GM12878 (cell line): ENCODE measurements around the gene SH3GL2. TPM values are rescaled to one million over a fixed set of nuclear protein-coding genes. Genes with fewer than 3 reads are reported as not detected.

ENCODE experiments used
- ASH2L ChIP-seq: fragments of 300-600, 200-600 bp; sonication (generic); IDR thresholded peaks from 2 replicates; pipeline ENCODE4 v1.6.1; 2017; ENCODE audit warnings: low read depth, mild to moderate bottlenecking, borderline replicate concordance
- BMI1 ChIP-seq: fragments of 450-650 bp; IDR thresholded peaks from 2 replicates; pipeline ENCODE4 v1.6.1; 2016; ENCODE audit warnings: mild to moderate bottlenecking, moderate library complexity, borderline replicate concordance
- NFYB ChIP-seq: IDR thresholded peaks from 2 replicates; pipeline ENCODE4 v1.6.1; 2011; ENCODE audit warnings: low read depth, mild to moderate bottlenecking, low read length, improper control_type of control experiment, moderate library complexity; ENCODE audit not compliant: insufficient read depth
- SREBF2 ChIP-seq: IDR thresholded peaks from 2 replicates; pipeline ENCODE4 v1.6.1; 2012; ENCODE audit warnings: mild to moderate bottlenecking, low read length
- ZSCAN29 ChIP-seq: fragments of 450-650 bp; IDR thresholded peaks from 2 replicates; pipeline ENCODE4 v1.6.1; 2017; ENCODE audit warnings: mild to moderate bottlenecking, moderate library complexity
- polyA plus RNA-seq, 11 experiments: library from polyadenylated mRNA; depleted of rRNA in 4 of 11; unstranded in 6 of 11; stranded (reverse) in 5 of 11; fragments of >200 nt; fragmentation: Nextera tagmentation in 4 of 11; fragmentation: Illumina TruSeq in 1 of 11; extraction: Ambion mirVana in 4 of 11; extraction: Trizol in 1 of 11; gene quantifications; 1 replicate in 1 of 11; 2 replicates in 10 of 11; pipeline versions ENCODE4 v1.2.1 to v1.2.3, GENCODE V29; 2011 to 2016; ENCODE audit warnings: inconsistent platforms in 2 of 11, missing spikeins in 2 of 11, low read depth in 1 of 11
- total RNA-seq, 4 experiments: library from RNA; depleted of rRNA in 3 of 4; stranded (reverse); fragments of >200 nt in 3 of 4; fragmentation: Illumina TruSeq in 1 of 4; extraction: Trizol in 1 of 4; gene quantifications; 2 replicates each; pipeline versions ENCODE4 v1.2.1 to v1.2.3, GENCODE V29; 2013 to 2021
- TF ChIP-seq, protein P1 (sequence below): fragments of 450-650 bp; IDR thresholded peaks from 2 replicates; pipeline ENCODE4 v1.6.1; 2018; ENCODE audit warnings: mild to moderate bottlenecking, low read depth, moderate library complexity; ENCODE audit not compliant: partially characterized antibody
- TF ChIP-seq, protein P2 (sequence below): fragments of 150-350 bp; IDR thresholded peaks from 2 replicates; pipeline ENCODE4 v1.6.1; 2016; ENCODE audit warnings: low read depth, low read length
- TF ChIP-seq, protein P3 (sequence below): fragments of 450-650 bp; IDR thresholded peaks from 2 replicates; pipeline ENCODE4 v1.6.1; 2017; ENCODE audit warnings: antibody characterized with exemption, mild to moderate bottlenecking, moderate library complexity

SH3GL2 gene
- total and polyA plus RNA-seq, 10 of the 15 experiments (the other 5 are each of a cell fraction or from before 2014, with no cell fraction given): not detected

DNA sequence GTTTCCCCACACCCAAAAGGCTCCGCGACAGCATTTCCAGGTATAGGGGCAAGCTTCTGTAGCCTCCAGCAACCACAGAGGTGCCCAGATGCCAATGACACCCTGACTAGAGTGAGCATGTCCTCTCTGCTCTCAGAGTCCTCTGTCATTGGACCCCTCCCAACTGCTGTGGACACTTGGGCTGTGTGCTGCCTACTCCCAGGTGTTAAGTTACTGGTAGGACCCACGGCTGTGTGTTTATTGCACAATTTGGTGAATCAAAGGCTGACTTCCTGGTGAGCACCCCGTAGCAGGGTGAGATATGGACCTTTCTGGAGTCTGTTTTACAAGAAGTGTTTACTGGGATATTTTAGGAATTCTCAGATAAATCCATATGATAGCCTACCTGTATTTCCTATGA, 36.0 kb downstream of the SH3GL2 start (continued):
- TF ChIP-seq, protein P1, sequence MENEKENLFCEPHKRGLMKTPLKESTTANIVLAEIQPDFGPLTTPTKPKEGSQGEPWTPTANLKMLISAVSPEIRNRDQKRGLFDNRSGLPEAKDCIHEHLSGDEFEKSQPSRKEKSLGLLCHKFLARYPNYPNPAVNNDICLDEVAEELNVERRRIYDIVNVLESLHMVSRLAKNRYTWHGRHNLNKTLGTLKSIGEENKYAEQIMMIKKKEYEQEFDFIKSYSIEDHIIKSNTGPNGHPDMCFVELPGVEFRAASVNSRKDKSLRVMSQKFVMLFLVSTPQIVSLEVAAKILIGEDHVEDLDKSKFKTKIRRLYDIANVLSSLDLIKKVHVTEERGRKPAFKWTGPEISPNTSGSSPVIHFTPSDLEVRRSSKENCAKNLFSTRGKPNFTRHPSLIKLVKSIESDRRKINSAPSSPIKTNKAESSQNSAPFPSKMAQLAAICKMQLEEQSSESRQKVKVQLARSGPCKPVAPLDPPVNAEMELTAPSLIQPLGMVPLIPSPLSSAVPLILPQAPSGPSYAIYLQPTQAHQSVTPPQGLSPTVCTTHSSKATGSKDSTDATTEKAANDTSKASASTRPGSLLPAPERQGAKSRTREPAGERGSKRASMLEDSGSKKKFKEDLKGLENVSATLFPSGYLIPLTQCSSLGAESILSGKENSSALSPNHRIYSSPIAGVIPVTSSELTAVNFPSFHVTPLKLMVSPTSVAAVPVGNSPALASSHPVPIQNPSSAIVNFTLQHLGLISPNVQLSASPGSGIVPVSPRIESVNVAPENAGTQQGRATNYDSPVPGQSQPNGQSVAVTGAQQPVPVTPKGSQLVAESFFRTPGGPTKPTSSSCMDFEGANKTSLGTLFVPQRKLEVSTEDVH: no peak
- TF ChIP-seq, protein P2, sequence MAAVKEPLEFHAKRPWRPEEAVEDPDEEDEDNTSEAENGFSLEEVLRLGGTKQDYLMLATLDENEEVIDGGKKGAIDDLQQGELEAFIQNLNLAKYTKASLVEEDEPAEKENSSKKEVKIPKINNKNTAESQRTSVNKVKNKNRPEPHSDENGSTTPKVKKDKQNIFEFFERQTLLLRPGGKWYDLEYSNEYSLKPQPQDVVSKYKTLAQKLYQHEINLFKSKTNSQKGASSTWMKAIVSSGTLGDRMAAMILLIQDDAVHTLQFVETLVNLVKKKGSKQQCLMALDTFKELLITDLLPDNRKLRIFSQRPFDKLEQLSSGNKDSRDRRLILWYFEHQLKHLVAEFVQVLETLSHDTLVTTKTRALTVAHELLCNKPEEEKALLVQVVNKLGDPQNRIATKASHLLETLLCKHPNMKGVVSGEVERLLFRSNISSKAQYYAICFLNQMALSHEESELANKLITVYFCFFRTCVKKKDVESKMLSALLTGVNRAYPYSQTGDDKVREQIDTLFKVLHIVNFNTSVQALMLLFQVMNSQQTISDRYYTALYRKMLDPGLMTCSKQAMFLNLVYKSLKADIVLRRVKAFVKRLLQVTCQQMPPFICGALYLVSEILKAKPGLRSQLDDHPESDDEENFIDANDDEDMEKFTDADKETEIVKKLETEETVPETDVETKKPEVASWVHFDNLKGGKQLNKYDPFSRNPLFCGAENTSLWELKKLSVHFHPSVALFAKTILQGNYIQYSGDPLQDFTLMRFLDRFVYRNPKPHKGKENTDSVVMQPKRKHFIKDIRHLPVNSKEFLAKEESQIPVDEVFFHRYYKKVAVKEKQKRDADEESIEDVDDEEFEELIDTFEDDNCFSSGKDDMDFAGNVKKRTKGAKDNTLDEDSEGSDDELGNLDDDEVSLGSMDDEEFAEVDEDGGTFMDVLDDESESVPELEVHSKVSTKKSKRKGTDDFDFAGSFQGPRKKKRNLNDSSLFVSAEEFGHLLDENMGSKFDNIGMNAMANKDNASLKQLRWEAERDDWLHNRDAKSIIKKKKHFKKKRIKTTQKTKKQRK: no peak
- TF ChIP-seq ASH2L (no peak), NFYB (no peak), ZSCAN29 (no peak), BMI1 (no peak), SREBF2 (no peak)
- TF ChIP-seq, protein P3, sequence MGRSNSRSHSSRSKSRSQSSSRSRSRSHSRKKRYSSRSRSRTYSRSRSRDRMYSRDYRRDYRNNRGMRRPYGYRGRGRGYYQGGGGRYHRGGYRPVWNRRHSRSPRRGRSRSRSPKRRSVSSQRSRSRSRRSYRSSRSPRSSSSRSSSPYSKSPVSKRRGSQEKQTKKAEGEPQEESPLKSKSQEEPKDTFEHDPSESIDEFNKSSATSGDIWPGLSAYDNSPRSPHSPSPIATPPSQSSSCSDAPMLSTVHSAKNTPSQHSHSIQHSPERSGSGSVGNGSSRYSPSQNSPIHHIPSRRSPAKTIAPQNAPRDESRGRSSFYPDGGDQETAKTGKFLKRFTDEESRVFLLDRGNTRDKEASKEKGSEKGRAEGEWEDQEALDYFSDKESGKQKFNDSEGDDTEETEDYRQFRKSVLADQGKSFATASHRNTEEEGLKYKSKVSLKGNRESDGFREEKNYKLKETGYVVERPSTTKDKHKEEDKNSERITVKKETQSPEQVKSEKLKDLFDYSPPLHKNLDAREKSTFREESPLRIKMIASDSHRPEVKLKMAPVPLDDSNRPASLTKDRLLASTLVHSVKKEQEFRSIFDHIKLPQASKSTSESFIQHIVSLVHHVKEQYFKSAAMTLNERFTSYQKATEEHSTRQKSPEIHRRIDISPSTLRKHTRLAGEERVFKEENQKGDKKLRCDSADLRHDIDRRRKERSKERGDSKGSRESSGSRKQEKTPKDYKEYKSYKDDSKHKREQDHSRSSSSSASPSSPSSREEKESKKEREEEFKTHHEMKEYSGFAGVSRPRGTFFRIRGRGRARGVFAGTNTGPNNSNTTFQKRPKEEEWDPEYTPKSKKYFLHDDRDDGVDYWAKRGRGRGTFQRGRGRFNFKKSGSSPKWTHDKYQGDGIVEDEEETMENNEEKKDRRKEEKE: no peak
